Type B pancreatic cell (in vitro differentiated cells): ENCODE measurements around the gene RPLP1. TPM values are rescaled to one million over a fixed set of nuclear protein-coding genes. Genes with fewer than 3 reads are reported as not detected.

Experiments used
- DNase-seq: peaks from one replicate; pipeline ENCODE4 v3.0.0; 2021; ENCODE audit warnings: mixed read lengths; ENCODE audit not compliant: unreplicated experiment; ENCODE audit errors: extremely low spot score
- H3K27ac Mint-ChIP-seq: 2 replicates; pipeline ENCODE4 v1.8.0; 2021; ENCODE audit warnings: mild to moderate bottlenecking, mixed read lengths
- H3K27me3 Mint-ChIP-seq: 2 replicates; pipeline ENCODE4 v1.8.0; 2021; ENCODE audit warnings: mixed read lengths
- H3K36me3 Mint-ChIP-seq: 2 replicates; pipeline ENCODE4 v1.8.0; 2021; ENCODE audit warnings: mixed read lengths
- H3K4me1 Mint-ChIP-seq: one replicate; pipeline ENCODE4 v1.8.0; 2021; ENCODE audit warnings: mixed read lengths; ENCODE audit not compliant: unreplicated experiment
- H3K4me3 Mint-ChIP-seq: 2 replicates; pipeline ENCODE4 v1.8.0; 2021; ENCODE audit warnings: mild to moderate bottlenecking, mixed read lengths
- H3K9me3 Mint-ChIP-seq: 2 replicates; pipeline ENCODE4 v1.8.0; 2021; ENCODE audit warnings: mixed read lengths
- CTCF ChIP-seq: fragments of 200-600 bp; sonication (generic); conservative IDR thresholded peaks from 2 replicates; pipeline ENCODE4 v1.5.0; 2021; ENCODE audit warnings: antibody characterized with exemption, mild to moderate bottlenecking
- total RNA-seq: library from RNA; stranded (reverse); gene quantifications from 2 replicates; pipeline ENCODE4 v1.2.1, GENCODE V29; 2021; ENCODE audit warnings: low replicate concordance

RPLP1 gene
- total RNA-seq, 1 donor from 2014 or later = 1,694 TPM

DNA sequence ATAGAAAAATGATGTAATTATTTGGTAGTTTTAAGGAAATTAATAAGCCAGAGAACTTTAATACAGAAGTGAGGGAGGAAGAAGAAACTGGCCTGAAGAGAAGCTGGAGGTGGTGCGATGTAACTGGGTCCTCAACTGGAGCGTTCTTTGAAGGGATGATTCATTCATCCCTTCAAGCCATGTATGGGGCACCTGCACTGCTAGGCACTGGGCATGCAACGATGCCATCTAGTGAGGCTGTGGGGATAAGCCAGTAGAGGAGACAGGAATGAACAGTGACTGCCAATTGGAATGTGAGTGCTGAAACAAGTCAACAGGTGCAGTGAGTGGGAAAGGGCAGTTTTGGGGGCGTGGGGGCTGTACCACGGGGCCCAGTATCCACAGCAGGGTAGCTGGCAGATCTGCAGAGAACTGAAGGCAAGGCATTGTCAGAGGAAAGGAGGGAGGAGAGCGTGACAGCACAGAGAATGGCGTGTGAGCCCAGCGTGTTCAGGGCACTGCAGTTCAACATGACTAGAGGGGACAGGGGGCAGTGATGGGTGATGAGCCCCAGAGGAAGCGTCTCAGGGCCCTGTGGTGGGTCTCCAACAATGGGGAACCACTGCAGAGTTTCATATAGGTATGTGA, 42.3 kb upstream of the RPLP1 start:
- Mint-ChIP-seq H3K36me3 (no peaks in the 10 kb centered on the region), H3K9me3 (no peaks in the 10 kb centered on the region), H3K4me3 (no peak overlapping the region), H3K4me1 (peaks cover 15% of the 10 kb centered on the region), H3K27ac (no peak overlapping the region), H3K27me3 (no peaks in the 10 kb centered on the region)
- no peak for DNase-seq
- TF ChIP-seq CTCF = peak; percentile 32

DNA sequence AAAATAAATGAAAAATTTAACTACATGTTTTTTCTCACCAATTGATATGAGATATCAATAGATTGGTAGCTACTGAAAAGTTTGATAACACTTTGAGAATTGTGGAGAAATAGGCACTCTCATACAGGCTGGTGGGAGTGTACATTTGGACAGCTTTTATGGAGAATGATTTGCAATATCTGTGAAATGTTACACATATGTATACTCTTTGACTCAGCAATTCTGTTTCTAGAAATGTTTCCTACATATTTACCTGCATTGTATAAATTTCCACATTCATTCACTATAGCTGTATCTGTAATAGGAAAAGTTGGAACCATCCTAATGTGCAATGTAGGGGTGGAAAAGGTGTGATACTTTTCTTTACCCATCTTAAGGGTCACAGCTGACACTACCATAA, 40.3 kb upstream of the RPLP1 start:
- H3K4me3 Mint-ChIP-seq = peak overlapping the region; percentile 90
- H3K27me3 Mint-ChIP-seq = no peaks in the 10 kb centered on the region
- H3K36me3 Mint-ChIP-seq = no peaks in the 10 kb centered on the region
- DNase-seq = no peak
- no peak for TF ChIP-seq CTCF
- H3K27ac Mint-ChIP-seq = no peak overlapping the region
- H3K9me3 Mint-ChIP-seq = no peaks in the 10 kb centered on the region
- peaks cover 16% of the 10 kb centered on the region for H3K4me1 Mint-ChIP-seq

DNA sequence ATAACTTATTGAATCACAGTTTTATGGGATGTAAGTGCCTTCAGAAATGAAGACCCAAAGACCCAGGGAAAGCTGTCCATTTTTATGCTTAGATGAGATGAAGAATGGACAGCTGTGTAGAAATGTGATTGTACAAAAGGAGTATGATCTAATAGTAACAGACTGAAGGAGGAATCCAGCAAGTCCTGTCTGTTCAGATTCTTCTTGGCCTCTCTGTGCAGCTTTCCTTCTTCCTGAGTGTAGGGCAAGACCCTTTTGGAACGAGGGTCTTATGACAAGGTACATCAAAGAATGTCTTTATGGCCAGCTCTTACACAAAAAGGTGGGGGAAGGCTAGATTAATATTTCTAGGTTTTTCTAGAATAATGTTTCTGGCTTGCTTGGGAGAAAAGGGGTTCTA, 39.9 kb upstream of the RPLP1 start:
- Mint-ChIP-seq H3K4me3 (peak overlapping the region; percentile 90), H3K9me3 (no peaks in the 10 kb centered on the region), H3K36me3 (peaks cover 4% of the 10 kb centered on the region), H3K27ac (no peak overlapping the region), H3K27me3 (no peaks in the 10 kb centered on the region), H3K4me1 (peaks cover 15% of the 10 kb centered on the region)
- DNase-seq = no peak
- TF ChIP-seq CTCF = no peak

DNA sequence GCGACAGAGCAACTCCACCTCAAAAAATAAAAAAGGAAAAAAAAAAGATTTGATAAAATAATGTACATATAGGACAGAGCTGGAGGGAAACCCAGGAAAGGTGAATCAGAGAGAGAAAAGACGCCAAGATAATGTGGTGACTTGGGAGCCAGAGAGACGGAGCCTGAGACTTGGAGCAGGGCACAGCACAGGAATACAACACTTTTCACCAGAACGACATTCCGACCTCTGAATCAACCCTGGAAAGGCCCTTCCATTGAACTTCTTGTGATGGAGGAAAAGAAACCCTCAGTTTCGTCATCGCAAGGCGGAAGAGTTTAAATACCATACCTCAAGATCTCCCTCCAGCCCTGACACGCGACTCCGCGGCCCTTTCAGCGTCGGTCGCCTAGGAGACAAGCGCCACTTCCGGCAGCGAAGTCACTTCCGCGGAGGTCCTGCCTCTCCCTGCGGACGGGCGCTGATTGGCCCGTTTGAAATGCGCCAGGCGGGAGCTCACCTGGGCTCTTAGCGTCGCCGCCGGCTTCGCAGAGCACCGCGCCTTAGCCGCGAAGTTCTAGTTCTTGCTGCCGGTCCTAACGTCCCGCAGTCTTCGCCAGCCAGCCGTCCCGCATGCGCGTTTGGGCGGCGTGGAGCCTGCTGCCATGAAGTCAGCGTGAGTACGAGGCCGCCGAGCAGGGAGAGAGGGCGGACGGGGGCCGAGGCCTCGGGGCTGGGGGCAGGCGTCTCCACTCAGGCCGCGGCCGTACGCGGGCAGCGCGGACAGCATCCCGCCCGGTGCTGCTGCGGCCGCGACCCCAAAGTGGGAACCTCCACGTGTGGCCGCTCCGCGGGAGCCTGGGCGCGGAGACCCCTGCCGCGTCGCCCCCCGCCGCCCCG, 38.6 kb upstream of the RPLP1 start, which contains the start of gene KIF23:
TSS of gene KIF23 (plus strand) at position 528 of the 879 bp plus-strand sequence. CDS start at position 645, 117 bp downstream.
- TF ChIP-seq CTCF = no peak

DNA sequence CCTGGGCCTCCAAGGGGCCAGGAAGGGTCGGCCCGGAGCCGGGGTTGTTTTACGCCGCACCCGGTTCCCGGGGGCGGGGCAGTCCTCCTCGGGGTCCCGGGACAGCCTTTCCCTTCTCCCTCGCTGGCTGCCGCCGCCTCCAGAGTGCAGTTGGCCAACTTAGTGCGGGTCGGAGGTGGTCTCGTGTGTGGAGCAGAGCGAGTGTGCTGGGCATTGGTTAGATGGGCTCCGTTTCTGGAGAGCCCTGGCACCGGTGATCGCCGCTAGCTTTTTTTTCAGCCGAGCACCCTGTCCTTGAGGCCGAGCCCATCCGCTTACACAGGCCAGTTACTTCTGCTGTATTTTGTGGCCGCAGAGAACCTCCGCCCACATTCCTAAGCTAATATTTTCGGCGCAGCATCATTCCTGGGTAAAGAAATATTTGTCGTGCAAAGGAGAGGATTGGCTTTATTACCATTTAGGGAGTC, 37.9 kb upstream of the RPLP1 start:
- Mint-ChIP-seq H3K27me3 (no peaks in the 10 kb centered on the region), H3K36me3 (peaks cover 18% of the 10 kb centered on the region), H3K4me3 (peak overlapping the region; percentile 90)

More for the DNA sequence above, 38.6 kb upstream of the RPLP1 start, which contains the start of gene KIF23:
- peak within 1 kb of the TSS; percentile 95 for H3K27ac Mint-ChIP-seq
- DNase-seq = peak; percentile 90
- peaks cover 12% of the 10 kb centered on the region for H3K4me1 Mint-ChIP-seq
- H3K27me3 Mint-ChIP-seq = no peaks in the 10 kb centered on the region
- H3K4me3 Mint-ChIP-seq = peak within 1 kb of the TSS; percentile 90
- no peaks in the 10 kb centered on the region for H3K9me3 Mint-ChIP-seq
- peaks cover 11% of the 10 kb centered on the region for H3K36me3 Mint-ChIP-seq

More for the DNA sequence above, 37.9 kb upstream of the RPLP1 start:
- TF ChIP-seq CTCF = no peak
- Mint-ChIP-seq H3K9me3 (no peaks in the 10 kb centered on the region), H3K27ac (peak overlapping the region; percentile 95), H3K4me1 (peaks cover 12% of the 10 kb centered on the region)
- no peak for DNase-seq
